Esophagus muscularis mucosa (tissue), 4 donors: Measurements from ENCODE around the gene STARD13. TPM values are rescaled to one million over a fixed set of nuclear protein-coding genes. Genes with fewer than 3 reads are reported as not detected.

Experiments used
- DNase-seq: peaks from one replicate; pipeline ENCODE4 v3.0.0-alpha.2; 2017; ENCODE audit errors: extremely low spot score
- H3K27ac ChIP-seq, 4 donors: fragments of 200-600 bp; sonication (generic); replicated peaks in 1 of 4; 1 replicate in 3 of 4; 2 replicates in 1 of 4; pipeline ENCODE4 v1.5.1; 2016 to 2019; ENCODE audit warnings: mild to moderate bottlenecking in 1 of 4
- H3K27me3 ChIP-seq, 4 donors: fragments of 200-600 bp; sonication (generic); one replicate each; pipeline versions ENCODE4 v1.5.1 to v1.6.0; 2016 to 2019
- H3K36me3 ChIP-seq, 4 donors: fragments of 200-600 bp; sonication (generic); one replicate each; pipeline ENCODE4 v1.5.1; 2016 to 2019
- H3K4me1 ChIP-seq, 4 donors: fragments of 200-600 bp; sonication (generic); one replicate each; pipeline ENCODE4 v1.5.1; 2016 to 2019
- H3K4me3 ChIP-seq, 4 donors: fragments of 200-600 bp; sonication (generic); 1 replicate in 2 of 4; 2 replicates in 2 of 4; pipeline ENCODE4 v1.5.1; 2016 to 2019; ENCODE audit warnings: mild to moderate bottlenecking in 4 of 4, moderate library complexity in 1 of 4
- H3K9me3 ChIP-seq, 4 donors: fragments of 200-600 bp; sonication (generic); 1 replicate in 3 of 4; 2 replicates in 1 of 4; pipeline ENCODE4 v1.5.1; 2016 to 2019
- EP300 ChIP-seq: sonication (generic); formaldehyde crosslinking; IDR thresholded peaks from one replicate; pipeline ENCODE4 v1.6.1; 2017; ENCODE audit warnings: antibody characterized with exemption
- POLR2A ChIP-seq: fragments of 450-650 bp; IDR thresholded peaks from one replicate; pipeline ENCODE4 v1.6.1; 2017; ENCODE audit warnings: antibody characterized with exemption, moderate library complexity, mild to moderate bottlenecking, low read depth
- POLR2AphosphoS5 ChIP-seq, 2 donors: sonication (generic); formaldehyde crosslinking; IDR thresholded peaks; one replicate each; pipeline ENCODE4 v1.6.1; 2017; ENCODE audit warnings: antibody characterized with exemption in 2 of 2
- WGBS: methylation state at CpG from one replicate; pipeline ENCODE4 v1.1.5; 2018; 5-methylcytosine and 5-hydroxymethylcytosine counted together
- intact Hi-C: fragments of 100-400 bp; cut with DNase I; formaldehyde crosslinking; loops from one replicate; pipeline ENCODE4 v1.15.1; 2023
- total RNA-seq, 4 donors: library from RNA; depleted of rRNA; stranded (reverse); fragments of >200 nt; gene quantifications; one replicate each; pipeline versions ENCODE4 v1.1.0 to v1.2.1, GENCODE V29; 2016
- TF ChIP-seq, protein P1 (sequence below), 3 experiments: fragments of 200-600 bp in 2 of 3; fragments of 450-650 bp in 1 of 3; sonication (generic) in 2 of 3; IDR thresholded peaks; one replicate each; pipeline ENCODE4 v1.5.1; 2017 to 2019; ENCODE audit warnings: antibody characterized with exemption in 3 of 3, mild to moderate bottlenecking in 2 of 3, moderate library complexity in 1 of 3

Gene STARD13
- total RNA-seq, 4 donors from 2014 or later = 44.9 to 59.2 (median 56.2) TPM

DNA sequence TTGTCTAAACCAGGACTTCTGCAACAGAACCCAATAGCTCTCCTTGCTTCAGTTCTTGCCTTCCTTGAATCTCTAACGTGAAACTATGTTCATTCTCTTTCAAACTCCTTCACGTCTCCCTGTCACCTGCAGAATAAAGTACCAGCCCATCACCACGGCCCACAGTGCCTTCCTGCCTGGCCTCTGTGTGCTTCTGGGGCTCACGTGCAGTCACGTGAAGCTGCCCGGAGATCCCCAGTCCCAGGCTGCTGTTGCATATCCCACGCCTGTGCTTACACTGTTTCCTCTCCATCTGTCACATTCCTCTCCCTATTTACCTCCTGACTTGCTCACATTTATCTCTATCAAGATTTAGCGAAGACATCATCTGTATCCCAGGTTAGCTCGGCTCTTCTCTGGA is 102.8 kb downstream of the STARD13 start:
- Histone ChIP-seq H3K4me1 (peaks cover 63 to 99% (median 88%) of the 10 kb centered on the region in 4 donors), H3K4me3 (no peak overlapping the region), H3K9me3 (no peaks in the 10 kb centered on the region), H3K27ac (peak overlapping the region in 3 of 4 donors; percentile 48 to 64 (median 51)), H3K36me3 (peaks cover 0 to under 1% (median 0%) of the 10 kb centered on the region in 4 donors), H3K27me3 (no peaks in the 10 kb centered on the region)
- DNase-seq = no peak
- intact Hi-C loops = no loop called here
- WGBS = 45% methylated on average over 9 of the region's 9 CpGs
- peak; percentile 20 to 21 for TF ChIP-seq POLR2AphosphoS5 (IDR thresholded peaks at IDR 0.05)
- TF ChIP-seq, protein P1, sequence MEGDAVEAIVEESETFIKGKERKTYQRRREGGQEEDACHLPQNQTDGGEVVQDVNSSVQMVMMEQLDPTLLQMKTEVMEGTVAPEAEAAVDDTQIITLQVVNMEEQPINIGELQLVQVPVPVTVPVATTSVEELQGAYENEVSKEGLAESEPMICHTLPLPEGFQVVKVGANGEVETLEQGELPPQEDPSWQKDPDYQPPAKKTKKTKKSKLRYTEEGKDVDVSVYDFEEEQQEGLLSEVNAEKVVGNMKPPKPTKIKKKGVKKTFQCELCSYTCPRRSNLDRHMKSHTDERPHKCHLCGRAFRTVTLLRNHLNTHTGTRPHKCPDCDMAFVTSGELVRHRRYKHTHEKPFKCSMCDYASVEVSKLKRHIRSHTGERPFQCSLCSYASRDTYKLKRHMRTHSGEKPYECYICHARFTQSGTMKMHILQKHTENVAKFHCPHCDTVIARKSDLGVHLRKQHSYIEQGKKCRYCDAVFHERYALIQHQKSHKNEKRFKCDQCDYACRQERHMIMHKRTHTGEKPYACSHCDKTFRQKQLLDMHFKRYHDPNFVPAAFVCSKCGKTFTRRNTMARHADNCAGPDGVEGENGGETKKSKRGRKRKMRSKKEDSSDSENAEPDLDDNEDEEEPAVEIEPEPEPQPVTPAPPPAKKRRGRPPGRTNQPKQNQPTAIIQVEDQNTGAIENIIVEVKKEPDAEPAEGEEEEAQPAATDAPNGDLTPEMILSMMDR (IDR thresholded peaks at IDR 0.05) = no peak

DNA sequence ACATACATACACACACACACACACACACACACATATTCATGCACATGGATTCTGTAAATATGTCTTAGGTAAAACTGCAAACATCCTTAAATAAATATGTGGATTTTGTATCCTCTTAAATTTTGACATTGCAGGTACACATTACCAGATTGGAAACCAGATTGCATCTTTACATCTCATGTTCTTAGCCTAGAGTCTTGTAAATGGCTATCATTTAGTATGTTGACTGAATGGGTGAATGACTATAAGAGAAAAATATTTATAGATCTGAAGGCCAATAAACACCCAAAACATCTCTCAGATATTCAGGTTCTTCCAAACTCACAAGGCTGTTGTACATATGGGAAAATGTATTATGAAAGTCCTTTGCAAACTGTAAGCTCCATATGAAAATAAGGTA is 104.3 kb downstream of the STARD13 start:
- no peak for TF ChIP-seq POLR2AphosphoS5 (IDR thresholded peaks at IDR 0.05)
- TF ChIP-seq, protein P1 (IDR thresholded peaks at IDR 0.05) = no peak
- TF ChIP-seq POLR2A = no peak
- no peak for TF ChIP-seq EP300
- Histone ChIP-seq H3K9me3 (no peaks in the 10 kb centered on the region), H3K27me3 (no peaks in the 10 kb centered on the region), H3K27ac (peak overlapping the region in 1 of 4 donors; percentile 64), H3K4me1 (peaks cover 49 to 99% (median 86%) of the 10 kb centered on the region in 4 donors), H3K36me3 (no peaks in the 10 kb centered on the region), H3K4me3 (no peak overlapping the region)
- intact Hi-C loops = no loop called here
- DNase-seq = no peak

DNA sequence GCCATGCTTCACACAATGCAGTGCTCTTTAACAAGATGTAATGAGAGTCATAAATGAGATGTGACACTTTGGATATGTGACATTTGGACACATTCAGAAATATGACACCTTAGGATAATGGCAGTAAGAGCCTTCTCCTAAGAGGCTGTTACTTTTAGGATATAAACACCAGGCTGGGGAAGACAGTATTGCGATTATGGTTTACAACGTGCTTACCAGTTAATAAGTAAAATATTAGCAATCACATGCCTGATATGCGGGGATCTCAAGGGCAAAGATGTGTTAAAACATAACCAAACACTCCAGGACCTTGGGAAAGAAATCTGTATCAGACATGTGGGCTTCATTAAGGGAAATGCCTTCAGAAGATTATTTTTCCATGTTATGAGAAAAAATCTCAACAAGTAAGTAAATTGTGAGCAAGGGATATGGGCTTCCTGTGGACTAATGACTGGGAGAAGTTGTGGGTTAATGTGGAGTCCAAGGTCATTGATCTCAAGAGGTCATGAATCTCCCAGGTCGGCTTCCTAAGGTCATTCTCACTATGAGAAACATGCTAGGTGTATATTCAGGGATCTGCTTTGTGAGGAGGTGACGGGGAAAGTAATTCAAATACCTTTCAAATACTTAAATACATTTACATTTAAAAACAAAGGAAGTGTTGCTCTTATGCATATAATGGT is 105.3 kb downstream of the STARD13 start:
- Histone ChIP-seq H3K36me3 (no peaks in the 10 kb centered on the region), H3K9me3 (no peaks in the 10 kb centered on the region), H3K4me1 (peaks cover 46 to 99% (median 86%) of the 10 kb centered on the region in 4 donors), H3K4me3 (no peak overlapping the region), H3K27me3 (no peaks in the 10 kb centered on the region), H3K27ac (no peak overlapping the region)
- intact Hi-C loops = no loop called here
- TF ChIP-seq, protein P1 (IDR thresholded peaks at IDR 0.05) = no peak
- TF ChIP-seq POLR2A = no peak
- no peak for TF ChIP-seq POLR2AphosphoS5 (IDR thresholded peaks at IDR 0.05)
- TF ChIP-seq EP300 = no peak
- DNase-seq = no peak
- 83% methylated on average over 5 of the region's 5 CpGs for WGBS

DNA sequence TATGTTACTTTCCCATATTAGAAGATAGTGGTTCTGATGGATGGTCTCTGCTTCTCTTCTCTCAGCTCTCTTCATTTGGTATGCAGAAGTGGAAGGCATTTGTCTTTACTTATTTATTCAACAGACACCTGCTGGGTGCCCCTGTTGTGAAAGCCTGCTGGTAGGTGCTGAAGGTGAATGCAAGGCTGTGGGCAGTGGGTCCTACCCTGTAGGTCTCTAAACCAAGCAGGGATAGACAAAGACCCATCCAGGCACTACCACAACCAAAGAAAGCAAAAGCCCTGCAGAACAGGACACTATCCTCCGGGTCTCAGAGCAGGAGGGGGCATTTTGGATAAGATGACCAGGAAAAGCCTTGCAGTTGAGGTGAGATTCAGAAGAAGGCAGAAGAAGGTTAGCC is 106.1 kb downstream of the STARD13 start:
- Histone ChIP-seq H3K27me3 (no peaks in the 10 kb centered on the region), H3K36me3 (peaks cover 0 to 3% (median 0%) of the 10 kb centered on the region in 4 donors), H3K4me3 (no peak overlapping the region), H3K9me3 (no peaks in the 10 kb centered on the region), H3K4me1 (peaks cover 44 to 97% (median 86%) of the 10 kb centered on the region in 4 donors), H3K27ac (no peak overlapping the region)
- no peak for TF ChIP-seq POLR2A
- TF ChIP-seq, protein P1 (IDR thresholded peaks at IDR 0.05) = no peak
- TF ChIP-seq POLR2AphosphoS5 (IDR thresholded peaks at IDR 0.05) = no peak
- TF ChIP-seq EP300 = no peak
- no peak for DNase-seq
- intact Hi-C loops = no loop called here
- 82% methylated on average over 1 of the region's 1 CpG for WGBS
